Loucy (cell line): ENCODE results near the gene PDZD11.
"Not testable (repeated sequence)": the region's sequence is repeated elsewhere in the genome, so short reads cannot be mapped to it uniquely, and the experiment has no call there.

ENCODE experiments used
- H2AFZ ChIP-seq: fragments of 200-600 bp; sonication (generic); 2 replicates; pipeline ENCODE4 v1.6.0; 2016; ENCODE audit warnings: antibody characterized with exemption, mild to moderate bottlenecking, low read length, moderate library complexity
- H3F3A ChIP-seq: fragments of 200-600 bp; 2 replicates; pipeline ENCODE4 v1.6.0; 2016; ENCODE audit warnings: antibody characterized with exemption, low read depth, mild to moderate bottlenecking
- H3K27me3 ChIP-seq: fragments of 200-600 bp; sonication (generic); 2 replicates; pipeline ENCODE4 v1.6.1; 2014; ENCODE audit warnings: low read length, mild to moderate bottlenecking; ENCODE audit not compliant: insufficient read depth, poor library complexity, severe bottlenecking
- H3K36me3 ChIP-seq: fragments of 200-600 bp; sonication (generic); 2 replicates; pipeline ENCODE4 v1.6.1; 2016; ENCODE audit warnings: low read length; ENCODE audit not compliant: insufficient read depth
- H3K4me1 ChIP-seq: fragments of 200-600 bp; sonication (generic); 2 replicates; pipeline ENCODE4 v1.5.1; 2014; ENCODE audit warnings: low read length, mild to moderate bottlenecking; ENCODE audit not compliant: insufficient read depth, poor library complexity, severe bottlenecking
- H3K4me2 ChIP-seq: fragments of 200-600 bp; sonication (generic); 2 replicates; pipeline ENCODE4 v1.6.0; 2014; ENCODE audit warnings: antibody characterized with exemption, low read length, low read depth, mild to moderate bottlenecking; ENCODE audit not compliant: poor library complexity, severe bottlenecking
- H3K4me3 ChIP-seq: fragments of 200-600 bp; sonication (generic); 2 replicates; pipeline ENCODE4 v1.5.1; 2014; ENCODE audit warnings: low read length, mild to moderate bottlenecking, mixed read lengths; ENCODE audit not compliant: poor library complexity, severe bottlenecking
- H3K79me2 ChIP-seq: fragments of 200-600 bp; sonication (generic); 2 replicates; pipeline ENCODE4 v1.6.1; 2014; ENCODE audit warnings: low read length; ENCODE audit not compliant: insufficient read depth
- H3K9ac ChIP-seq: fragments of 200-600 bp; sonication (generic); 2 replicates; pipeline ENCODE4 v1.6.0; 2014; ENCODE audit warnings: mild to moderate bottlenecking, low read depth, low read length, moderate library complexity; ENCODE audit not compliant: poor library complexity, severe bottlenecking
- H3K9me2 ChIP-seq: fragments of 200-600 bp; sonication (generic); replicated peaks from 2 replicates; pipeline ENCODE4 v1.6.1; 2016; ENCODE audit warnings: low read depth, low read length, mixed read lengths
- H3K9me3 ChIP-seq: fragments of 200-600 bp; sonication (generic); 2 replicates; pipeline ENCODE4 v1.6.1; 2014; ENCODE audit warnings: mild to moderate bottlenecking, antibody characterized with exemption, low read length, low read depth; ENCODE audit not compliant: insufficient read depth
- H4K20me1 ChIP-seq: fragments of 200-600 bp; sonication (generic); 2 replicates; pipeline ENCODE4 v1.6.0; 2014; ENCODE audit warnings: antibody characterized with exemption, low read length, mild to moderate bottlenecking; ENCODE audit not compliant: insufficient read depth, poor library complexity, severe bottlenecking
- CTCF ChIP-seq: fragments of 200-600 bp; sonication (generic); conservative IDR thresholded peaks from 2 replicates; pipeline ENCODE4 v1.5.1; 2014; ENCODE audit warnings: mild to moderate bottlenecking, antibody characterized with exemption, low read length
- EZH2phosphoT487 ChIP-seq: fragments of 200-600 bp; IDR thresholded peaks from 2 replicates; pipeline ENCODE4 v1.6.1; 2018; ENCODE audit warnings: antibody characterized with exemption, mild to moderate bottlenecking, moderate library complexity, borderline replicate concordance

The PDZD11 gene

GRCh38 chrX:70252491-70252890 is 37.2 kb downstream of the PDZD11 start:
- Histone ChIP-seq H3K36me3 (no peaks in the 10 kb centered on the region), H3K4me2 (no peak overlapping the region), H3K9ac (no peak overlapping the region), H3K9me3 (no peaks in the 10 kb centered on the region), H3K79me2 (no peaks in the 10 kb centered on the region), H3K27me3 (no peaks in the 10 kb centered on the region), H3F3A (no peaks in the 10 kb centered on the region), H3K4me1 (no peaks in the 10 kb centered on the region), H3K4me3 (no peak overlapping the region), H2AFZ (no peak overlapping the region), H3K9me2 (no peaks in the 10 kb centered on the region), H4K20me1 (no peaks in the 10 kb centered on the region)
- TF ChIP-seq EZH2phosphoT487 (no peak), CTCF (no peak)

- Histone ChIP-seq H4K20me1 (no peaks in the 10 kb centered on the region), H3K36me3 (no peaks in the 10 kb centered on the region), H3K9me2 (no peaks in the 10 kb centered on the region), H2AFZ (no peak overlapping the region), H3K9me3 (no peaks in the 10 kb centered on the region), H3K79me2 (no peaks in the 10 kb centered on the region), H3K4me1 (no peaks in the 10 kb centered on the region), H3K27me3 (no peaks in the 10 kb centered on the region), H3K4me3 (no peak overlapping the region), H3K4me2 (no peak overlapping the region), H3F3A (no peaks in the 10 kb centered on the region), H3K9ac (no peak overlapping the region)
- TF ChIP-seq EZH2phosphoT487 (no peak), CTCF (no peak)
Observed at GRCh38 chrX:70247252-70247651, 42.5 kb downstream of the PDZD11 start.

- no peaks in the 10 kb centered on the region for H3F3A ChIP-seq
- H3K27me3 ChIP-seq: no peaks in the 10 kb centered on the region
- H3K9ac ChIP-seq: no peak overlapping the region
- no peaks in the 10 kb centered on the region for H3K79me2 ChIP-seq
- H3K9me2 ChIP-seq: no peaks in the 10 kb centered on the region
- no peak overlapping the region for H3K4me3 ChIP-seq
- TF ChIP-seq CTCF (no peak), EZH2phosphoT487 (no peak)
- H4K20me1 ChIP-seq: no peaks in the 10 kb centered on the region
- H3K9me3 ChIP-seq: no peaks in the 10 kb centered on the region
- H2AFZ ChIP-seq: no peak overlapping the region
- H3K4me2 ChIP-seq: no peak overlapping the region
- no peaks in the 10 kb centered on the region for H3K36me3 ChIP-seq
- H3K4me1 ChIP-seq: no peaks in the 10 kb centered on the region
Observed at GRCh38 chrX:70244881-70245280, 44.8 kb downstream of the PDZD11 start.

- not testable (repeated sequence) for H4K20me1 ChIP-seq, H3K4me1 ChIP-seq, H3K79me2 ChIP-seq, H3F3A ChIP-seq, H3K4me3 ChIP-seq, H3K9me2 ChIP-seq, H3K4me2 ChIP-seq, H3K36me3 ChIP-seq, H3K9ac ChIP-seq, H3K9me3 ChIP-seq, H3K27me3 ChIP-seq, H2AFZ ChIP-seq
Observed at GRCh38 chrX:70243601-70244000, 46.1 kb downstream of the PDZD11 start.
